GM18498 (cell line): ENCODE results near the gene CGNL1.

Experiments used
- ATAC-seq: cut with Tn5 transposase; IDR thresholded peaks from one replicate; pipeline ENCODE4 v1.9.1; 2021; ENCODE audit warnings: mild to moderate bottlenecking, moderate library complexity; ENCODE audit not compliant: unreplicated experiment

Gene CGNL1

GRCh38 chr15:57589754-57590153 lies 213.4 kb downstream of the CGNL1 start:
- no peak for ATAC-seq

GRCh38 chr15:57591237-57591821 lies 215.0 kb downstream of the CGNL1 start:
- ATAC-seq = no peak

- ATAC-seq = no peak
Measured at GRCh38 chr15:57591822-57592367, 215.6 kb downstream of the CGNL1 start, which contains the start of gene MYZAP. TSS of gene MYZAP (plus strand) at chr15:57591904. CDS start at chr15:57592035, 131 bp downstream.

GRCh38 chr15:57592426-57592825 lies 216.1 kb downstream of the CGNL1 start:
- no peak for ATAC-seq

- ATAC-seq = no peak
Measured at GRCh38 chr15:57592836-57593420, 216.6 kb downstream of the CGNL1 start.

- no peak for ATAC-seq
Measured at GRCh38 chr15:57594479-57594878, 218.2 kb downstream of the CGNL1 start.

- no peak for ATAC-seq
Measured at GRCh38 chr15:57595011-57595866, 218.9 kb downstream of the CGNL1 start.

GRCh38 chr15:57596301-57596855 lies 220.1 kb downstream of the CGNL1 start:
- ATAC-seq = no peak

GRCh38 chr15:57596978-57597377 lies 220.7 kb downstream of the CGNL1 start:
- ATAC-seq = no peak

- no peak for ATAC-seq
Measured at GRCh38 chr15:57597431-57597830, 221.1 kb downstream of the CGNL1 start.

GRCh38 chr15:57598346-57598745 lies 222.0 kb downstream of the CGNL1 start:
- ATAC-seq = no peak

GRCh38 chr15:57599296-57599810 lies 223.0 kb downstream of the CGNL1 start:
- no peak for ATAC-seq

- ATAC-seq = no peak
Measured at GRCh38 chr15:57600197-57600596, 223.9 kb downstream of the CGNL1 start.
